HG03108 (cell line): ENCODE data around the gene GALNT14.

ENCODE experiments used
- ATAC-seq: cut with Tn5 transposase; IDR thresholded peaks from one replicate; pipeline ENCODE4 v1.9.1; 2021; ENCODE audit warnings: moderate library complexity; ENCODE audit not compliant: unreplicated experiment

The GALNT14 gene

DNA sequence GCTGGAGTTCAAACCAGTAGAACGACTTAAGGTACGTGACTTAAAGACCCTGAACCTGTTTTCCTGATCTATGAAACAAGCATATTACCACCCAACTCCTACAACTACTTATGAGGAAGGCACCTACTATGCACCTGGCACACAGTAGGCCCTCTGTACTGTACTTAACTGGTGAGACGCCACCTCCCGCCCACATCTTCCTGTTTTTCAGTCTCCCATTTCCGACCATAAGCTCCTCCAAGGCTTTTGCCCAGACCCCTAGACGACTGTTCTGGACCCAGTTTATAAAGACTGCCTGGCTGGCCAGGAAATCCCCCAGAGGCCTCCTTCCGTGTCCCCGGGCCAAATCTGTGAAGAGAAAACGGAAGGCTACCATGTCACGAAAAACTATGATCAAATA is 1.5 kb downstream of the GALNT14 start:
- ATAC-seq = no peak

DNA sequence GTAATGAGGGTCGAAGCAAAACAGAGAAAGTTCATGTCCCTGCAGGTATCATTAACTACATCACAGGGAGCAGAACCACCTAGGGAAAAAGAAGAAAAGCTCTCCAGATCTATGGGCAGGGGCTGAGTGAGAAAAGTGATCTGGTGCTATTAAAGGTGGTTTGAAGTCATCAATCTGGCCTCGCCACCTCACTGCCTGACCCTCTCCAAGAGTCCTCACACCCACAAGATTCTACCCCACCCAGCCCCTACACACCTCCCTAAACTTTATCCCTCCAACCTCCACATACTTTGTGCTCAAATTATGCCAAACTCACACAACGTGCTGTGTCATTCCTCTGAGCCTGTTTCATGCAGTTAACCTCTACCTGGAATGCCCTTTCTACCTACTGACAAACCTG is 2.2 kb downstream of the GALNT14 start:
- ATAC-seq = no peak

DNA sequence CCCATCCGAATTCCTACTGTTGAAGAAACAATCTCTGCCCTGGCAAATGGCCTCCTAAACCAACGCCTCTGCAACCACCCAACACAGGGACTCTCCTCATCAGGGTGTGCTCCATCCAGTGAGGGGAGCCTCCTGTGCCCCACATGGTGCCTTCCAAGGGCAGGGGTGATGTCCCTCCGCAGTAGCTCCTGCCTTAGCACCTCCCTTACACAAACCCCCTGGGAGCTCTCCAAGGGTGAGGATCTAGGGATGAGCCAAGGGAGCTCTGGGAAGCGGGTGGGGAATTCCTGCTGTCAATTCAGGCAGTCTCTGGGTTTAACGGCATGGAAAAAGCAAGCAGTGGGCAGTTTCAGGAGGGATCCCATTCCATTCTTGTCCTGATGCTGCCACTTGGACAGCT is 3.8 kb downstream of the GALNT14 start:
- no peak for ATAC-seq

DNA sequence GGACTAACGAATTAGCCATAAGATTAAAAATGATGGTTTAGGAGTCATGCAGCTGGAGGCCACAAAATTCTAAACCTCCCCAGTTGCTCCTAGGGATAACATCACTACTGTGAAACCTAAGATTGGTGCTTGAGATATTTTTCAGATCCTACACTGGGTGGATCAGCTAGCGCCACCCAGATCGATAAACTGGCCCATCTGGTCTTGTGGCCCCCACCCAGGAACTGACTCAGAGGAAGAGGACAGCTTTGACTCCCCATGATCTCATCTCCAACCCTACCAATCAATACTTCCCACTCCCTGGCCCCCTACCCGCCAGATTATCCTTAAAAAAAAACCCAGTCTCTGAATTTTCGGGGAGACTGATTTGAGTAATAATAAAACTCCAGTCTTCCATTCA is 5.5 kb downstream of the GALNT14 start:
- no peak for ATAC-seq

DNA sequence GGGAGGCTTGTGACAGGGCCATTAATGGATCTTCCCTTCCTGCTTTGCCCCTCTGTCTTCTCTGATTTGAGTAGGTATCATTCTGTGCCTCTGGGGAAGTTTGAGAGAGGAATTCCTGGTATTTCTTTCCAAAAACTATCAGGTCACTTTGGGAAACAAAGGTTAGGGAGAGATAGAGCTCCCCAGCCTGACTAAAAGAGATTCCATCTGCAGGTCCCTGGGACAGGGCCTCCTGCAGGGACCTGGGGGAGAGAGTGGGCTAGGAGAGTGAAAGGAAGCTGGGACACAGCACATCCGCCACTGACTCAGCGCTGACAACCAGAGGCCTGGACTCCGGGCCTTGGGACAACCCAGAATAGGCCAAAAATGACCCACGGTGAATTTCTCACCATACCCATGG is 6.4 kb downstream of the GALNT14 start:
- no peak for ATAC-seq

DNA sequence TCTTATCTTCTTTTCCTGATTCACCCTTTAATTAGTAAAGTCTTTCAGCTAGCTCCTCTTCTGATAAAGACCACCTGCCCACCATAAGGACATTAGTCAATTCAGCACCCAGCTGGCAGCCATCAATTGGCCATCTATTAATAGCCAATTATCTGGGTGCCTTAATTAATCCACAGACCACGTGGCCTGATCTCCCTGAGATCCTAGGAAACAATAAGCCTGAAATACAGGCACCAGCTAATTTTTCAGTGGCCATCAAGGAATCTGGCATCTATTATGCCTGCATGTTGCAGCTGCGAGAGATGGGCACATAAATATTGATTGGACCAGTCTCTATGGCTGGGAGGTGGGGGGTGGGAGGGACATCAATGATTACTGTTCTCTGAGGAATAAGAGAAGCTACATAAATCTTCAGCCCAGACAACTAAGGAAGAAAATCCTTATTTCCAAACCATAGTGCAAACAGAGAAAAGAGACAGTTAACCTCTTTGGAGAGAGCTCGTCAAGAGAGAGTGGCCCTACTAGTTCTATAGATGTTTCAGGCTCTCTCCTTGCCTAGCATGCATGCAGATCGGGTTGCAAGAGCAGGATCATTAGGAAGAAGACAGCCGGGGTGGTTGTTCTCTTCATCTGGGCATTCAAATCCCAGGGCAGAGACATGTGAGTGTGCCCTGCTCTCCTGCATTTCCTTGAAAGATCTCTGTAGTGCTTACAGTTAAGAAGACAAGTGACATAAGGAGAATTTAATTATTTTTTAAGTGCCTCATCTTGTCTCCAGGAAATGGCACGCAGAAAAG is 8.7 kb downstream of the GALNT14 start:
- ATAC-seq = no peak

DNA sequence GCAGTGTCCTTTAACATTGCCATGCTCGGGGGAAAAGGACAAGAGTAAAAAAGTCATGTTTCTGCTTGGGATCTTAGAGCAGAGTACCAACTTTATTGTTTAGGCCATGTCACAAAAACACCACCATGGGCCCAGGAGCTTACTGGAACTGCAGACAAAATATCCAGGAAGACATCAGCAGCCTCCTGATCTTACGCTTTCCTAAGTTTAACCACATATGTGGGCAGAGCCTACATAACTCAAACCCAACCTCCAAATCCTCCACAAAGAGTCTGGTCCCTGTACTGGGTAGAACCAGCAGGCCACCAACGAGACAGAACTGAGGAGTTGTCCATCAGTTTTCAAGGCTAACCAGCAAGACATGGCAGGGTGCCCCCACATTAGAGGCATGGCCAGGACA is 10.3 kb downstream of the GALNT14 start:
- no peak for ATAC-seq

DNA sequence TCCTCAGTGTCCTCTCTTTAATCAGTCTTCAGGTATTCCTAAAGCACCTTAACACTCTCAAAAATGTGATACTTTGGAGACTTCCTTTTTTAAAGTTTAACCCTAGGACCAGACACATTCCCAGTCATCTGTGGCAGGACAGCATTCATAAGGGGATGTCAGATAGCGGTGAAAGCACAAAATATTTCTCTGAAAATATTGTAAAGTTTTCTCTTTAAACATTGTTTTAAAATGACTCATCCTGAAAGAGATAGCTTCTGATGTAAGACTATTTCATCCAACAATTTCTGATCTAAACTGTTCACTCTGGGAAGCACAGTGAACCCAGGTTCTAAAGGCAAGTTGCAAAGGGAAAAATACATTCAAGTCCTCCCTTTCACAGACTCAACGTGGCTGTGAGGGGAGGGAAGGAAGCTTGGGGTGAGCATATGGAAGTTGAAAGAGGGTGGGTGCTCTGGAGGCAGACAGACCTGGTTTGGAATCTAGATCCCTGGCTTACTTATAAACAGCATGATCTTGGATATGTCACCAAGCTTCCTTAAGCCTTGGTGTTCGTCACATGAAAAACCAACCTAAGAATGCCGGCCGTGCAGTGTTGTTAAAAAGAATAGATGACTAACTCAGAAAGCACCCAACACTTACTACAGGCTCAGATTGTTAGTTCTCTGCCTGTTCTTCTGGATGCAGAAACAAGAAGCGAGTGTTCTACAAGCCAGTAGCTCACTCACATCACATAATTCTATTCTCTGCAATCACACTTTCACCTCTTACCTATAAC is 12.1 kb downstream of the GALNT14 start:
- no peak for ATAC-seq

DNA sequence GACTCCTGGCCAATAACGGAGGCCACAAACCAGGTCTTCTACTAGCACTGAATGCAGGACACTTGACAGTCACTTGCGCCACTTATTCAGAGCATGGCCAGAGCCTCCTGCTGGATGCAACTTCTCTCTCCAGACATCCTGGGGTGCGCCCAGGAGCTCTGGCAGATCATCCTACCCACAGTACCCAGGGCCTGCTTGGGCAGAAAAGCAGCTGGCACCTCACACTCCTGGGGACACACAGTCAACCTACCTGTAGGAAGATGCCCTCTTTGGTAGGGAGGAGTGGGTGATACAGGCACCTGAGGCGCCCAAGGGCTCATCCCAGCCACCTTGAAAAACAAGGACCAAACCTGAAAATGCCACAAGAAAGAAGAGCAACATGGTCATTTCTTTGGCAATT is 13.3 kb downstream of the GALNT14 start:
- no peak for ATAC-seq

DNA sequence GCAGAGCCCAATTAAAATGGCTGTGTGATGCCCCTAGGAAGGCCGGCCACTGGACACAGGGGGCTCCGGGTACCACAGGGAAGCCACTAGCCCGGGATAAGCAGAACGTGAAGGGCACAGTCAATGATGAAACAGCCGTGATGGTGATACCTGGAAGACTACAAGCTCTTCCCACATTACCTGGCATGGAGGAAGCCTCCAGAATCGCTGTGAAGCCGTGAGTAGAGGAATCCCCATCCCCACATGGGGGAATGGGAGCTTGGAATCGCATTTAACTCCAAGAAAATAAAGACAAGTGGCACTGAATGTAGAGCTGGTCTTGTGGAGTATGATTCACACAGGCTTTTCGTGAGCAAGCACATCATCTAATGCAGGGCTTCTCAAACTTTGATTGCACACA is 16.1 kb downstream of the GALNT14 start:
- no peak for ATAC-seq

DNA sequence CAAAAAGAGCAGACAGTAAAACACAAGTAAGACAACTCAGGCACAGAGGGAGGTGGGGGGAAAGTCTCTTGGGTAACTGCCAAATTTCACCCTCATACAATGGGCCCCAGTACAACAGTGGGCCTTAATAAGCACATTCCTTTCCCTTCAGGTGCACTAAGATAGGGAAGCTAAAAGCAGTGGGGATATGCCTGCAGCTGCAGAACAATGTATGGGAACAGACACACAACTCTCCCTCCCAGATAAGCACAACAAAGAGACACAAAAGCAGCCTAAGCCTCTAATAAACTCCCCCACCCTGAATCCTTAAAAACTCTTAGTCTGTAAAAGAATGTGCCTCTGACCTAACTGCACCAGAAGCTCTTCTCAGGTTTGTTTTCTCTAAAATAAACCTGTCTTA is 24.5 kb downstream of the GALNT14 start:
- no peak for ATAC-seq

DNA sequence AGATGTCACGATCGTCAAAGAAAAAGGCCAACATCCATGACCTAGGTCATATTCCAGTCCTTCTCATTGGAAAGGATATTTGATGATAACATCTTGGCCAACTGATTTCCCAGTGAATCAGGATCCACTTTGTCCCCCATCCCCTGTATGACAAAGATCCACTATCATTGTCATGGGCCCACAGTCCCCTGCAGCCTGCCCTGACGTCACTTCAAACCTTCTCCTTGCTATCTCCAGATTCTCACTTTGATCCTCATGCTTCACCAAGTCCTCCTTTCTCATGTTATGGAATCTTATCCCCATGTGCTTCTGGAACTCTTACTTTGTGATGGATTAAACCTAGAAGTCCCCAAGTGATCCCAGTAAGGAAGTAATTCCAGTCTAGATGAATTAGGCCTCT is 25.7 kb downstream of the GALNT14 start:
- no peak for ATAC-seq

DNA sequence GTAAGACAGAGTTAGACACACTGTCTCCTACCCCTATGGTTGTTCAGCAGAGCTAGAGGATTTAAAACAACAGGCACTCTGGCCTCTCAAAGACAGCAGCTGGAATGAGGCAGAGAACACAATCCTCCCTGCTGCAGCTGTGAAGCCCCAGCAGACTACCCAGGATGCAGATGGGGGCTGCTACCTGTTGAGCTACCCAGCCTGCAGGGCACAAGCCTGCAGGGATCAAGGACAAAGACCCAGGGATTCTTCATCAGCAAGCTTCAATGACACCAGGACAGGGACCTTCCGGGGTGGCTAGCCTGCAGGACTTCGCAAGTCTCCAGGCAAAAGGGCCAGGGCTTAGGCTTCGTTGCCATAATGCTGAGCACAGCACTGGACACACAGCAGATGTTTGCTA is 27.2 kb downstream of the GALNT14 start:
- no peak for ATAC-seq

DNA sequence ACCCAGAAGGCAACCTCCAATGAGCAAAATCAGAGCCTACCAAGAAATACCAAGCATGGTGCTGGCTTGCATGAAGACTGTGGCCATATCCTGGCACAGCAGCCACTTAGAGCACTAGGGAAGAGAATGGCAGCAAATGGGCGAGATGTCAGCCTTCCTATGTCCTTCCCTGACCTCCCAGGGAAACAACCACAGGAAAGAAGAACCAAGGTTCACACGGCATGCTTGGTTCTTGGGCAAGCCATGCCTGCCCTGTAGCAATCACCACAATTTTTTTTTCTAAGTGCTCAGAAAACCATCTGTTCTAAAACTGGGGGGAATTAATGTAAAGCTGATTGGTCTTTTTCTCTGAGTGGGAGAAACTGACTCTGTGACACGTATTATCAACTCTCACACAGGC is 27.8 kb downstream of the GALNT14 start:
- no peak for ATAC-seq

DNA sequence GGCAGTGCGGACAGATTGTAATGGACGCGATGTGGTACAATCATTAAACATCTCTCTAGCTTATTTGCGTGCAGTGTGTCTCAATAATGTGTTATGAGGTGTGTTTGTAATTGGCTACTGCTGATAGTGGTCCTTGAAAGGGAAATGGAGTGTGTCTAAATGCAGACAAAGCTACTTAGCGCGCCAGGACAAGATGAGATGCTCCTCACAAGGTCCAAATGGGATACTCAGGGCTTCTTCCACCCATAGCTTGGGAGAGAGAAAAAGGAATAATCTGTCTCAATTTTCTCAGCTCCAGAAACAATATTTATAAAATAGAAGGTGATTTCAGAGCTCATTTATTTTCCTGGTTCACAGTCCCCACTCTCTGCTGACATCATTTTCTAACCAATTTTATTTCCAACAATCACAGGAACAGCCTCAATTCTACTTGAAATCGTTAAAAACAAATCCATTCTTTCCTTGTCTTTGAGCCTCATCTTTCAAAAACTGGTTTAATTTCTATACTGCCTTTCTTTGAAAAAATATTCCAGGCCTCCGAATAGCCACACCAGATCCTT is 28.5 kb downstream of the GALNT14 start:
- no peak for ATAC-seq

DNA sequence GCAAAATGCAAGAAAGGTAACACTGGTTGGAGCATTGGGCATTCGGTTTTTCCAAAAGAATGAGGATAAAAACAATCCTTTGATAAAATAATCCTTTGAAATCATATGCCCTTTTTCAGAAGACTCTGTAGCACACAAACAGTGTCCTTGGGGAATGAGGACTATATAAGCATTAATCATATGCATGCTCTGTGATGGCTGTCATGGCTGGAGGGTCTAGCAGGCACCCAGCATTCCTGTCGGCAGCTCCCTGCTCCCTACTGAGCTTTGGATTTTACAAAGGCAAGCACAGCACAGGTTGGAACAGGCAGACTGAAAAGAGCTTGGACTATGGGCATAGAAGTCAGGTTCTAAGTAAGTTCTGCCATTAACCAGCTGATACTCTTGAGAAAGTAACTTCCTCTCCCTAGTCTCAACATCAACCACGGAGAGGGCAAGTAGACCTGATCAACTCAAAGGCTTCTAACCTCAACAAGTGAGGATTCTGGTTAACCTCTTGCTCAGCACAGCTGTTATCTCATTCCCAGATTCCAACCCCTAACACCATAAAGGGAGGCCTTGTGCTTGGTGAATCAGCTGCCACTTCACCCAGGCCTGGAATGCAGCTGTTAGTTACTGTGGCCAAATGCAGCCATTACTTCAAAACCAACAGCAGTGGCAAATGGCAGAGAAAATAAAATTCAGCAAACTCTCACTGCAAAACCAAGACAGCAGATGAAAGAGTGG is 29.5 kb downstream of the GALNT14 start:
- no peak for ATAC-seq

DNA sequence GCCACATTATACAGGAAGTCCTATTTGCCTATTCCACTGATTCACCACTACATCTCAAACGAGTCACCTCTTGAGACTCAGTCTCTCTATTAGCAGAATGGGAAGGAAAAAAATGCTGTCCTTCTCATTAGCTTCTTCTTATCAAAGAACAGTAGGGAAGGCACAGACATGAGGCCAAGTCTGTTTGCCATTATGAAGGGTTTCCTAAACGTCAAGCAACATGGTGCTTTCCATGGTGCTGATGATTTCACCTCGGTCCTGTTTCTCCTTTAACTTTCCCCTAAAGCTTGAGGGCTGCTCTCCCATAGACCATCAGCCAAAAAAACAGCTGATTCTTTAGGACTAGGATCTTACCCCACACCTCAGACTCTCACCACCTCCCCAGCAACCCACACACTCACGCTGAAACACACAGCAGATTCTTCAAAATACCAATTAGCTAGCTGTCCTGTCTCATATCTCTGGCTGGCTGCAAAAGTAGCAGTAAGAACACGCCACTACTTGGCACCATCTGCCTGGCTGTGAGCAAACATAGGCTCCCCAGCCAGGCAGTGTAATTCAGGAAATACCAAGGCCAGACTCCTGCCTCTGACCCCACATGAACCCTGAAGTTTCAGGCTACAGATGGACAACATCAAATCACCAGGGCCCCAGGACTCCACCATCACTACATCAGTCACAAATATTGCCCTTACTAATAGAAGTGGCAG is 30.5 kb downstream of the GALNT14 start:
- ATAC-seq = no peak

DNA sequence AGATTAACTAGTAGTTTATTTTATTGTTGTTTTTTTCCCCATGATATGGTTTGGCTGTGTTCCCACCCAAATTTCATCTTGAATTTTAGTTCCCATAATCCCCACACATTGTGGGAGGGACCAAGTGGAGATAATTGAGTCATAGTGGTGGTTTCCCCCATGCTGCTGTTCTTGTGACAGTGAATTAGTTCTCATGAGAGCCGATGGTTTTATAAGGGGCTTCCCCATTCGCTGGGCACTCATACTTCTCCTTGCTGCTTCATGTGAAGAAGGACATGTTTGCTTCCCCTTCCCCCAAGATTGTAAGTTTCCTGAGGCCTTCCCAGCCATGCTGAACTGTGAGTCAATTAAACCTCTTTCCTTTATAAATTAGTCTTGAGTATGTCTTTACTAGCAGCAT is 36.5 kb downstream of the GALNT14 start:
- no peak for ATAC-seq

DNA sequence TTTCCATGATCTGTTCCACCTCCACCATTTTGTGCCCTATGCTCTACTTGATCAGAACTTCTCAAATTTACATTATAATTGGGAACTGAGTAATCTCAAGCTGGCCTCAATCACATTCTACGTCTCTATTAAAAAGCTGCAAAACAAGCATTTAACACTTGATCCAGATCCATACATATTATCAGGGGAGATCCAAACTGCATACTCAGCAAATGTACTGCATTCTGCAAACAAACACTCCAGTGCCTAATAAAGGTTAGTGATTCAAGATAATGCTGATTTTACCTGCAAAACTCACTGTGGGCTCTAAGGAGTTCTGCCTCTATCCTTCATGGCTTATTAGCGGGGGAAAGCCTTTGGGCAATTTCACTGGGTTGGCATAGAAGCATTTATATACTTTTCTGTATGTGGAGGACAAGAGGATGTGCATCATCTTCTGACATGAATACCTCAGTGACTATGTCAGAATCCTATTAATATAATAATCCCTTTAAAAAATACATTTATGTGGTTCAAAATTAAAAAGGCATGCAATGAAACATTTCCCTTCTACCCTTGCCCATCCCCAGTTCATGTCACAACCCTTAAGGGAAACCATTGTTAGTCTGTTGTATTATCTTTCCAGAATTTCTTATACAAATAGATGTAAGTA is 40.2 kb downstream of the GALNT14 start:
- ATAC-seq = no peak

DNA sequence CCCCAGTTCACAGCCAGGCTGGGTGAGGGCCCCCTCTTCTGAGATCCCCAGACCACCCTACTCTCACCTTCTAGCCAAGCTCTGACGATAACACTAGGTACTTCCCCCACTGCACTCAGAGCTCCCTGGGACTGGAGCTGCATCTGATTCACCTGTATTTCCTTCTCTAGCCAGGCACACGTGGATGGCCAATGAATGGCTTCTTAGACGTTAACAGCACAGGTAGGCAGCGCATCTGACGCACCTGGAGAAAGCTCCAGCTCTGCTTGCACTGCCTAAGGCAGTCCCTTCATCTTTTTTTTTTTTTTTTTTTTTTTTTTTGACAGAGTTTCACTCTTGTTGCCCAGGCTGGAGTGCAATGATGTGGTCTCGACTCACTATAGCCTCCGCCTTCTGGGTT is 48.1 kb downstream of the GALNT14 start:
- ATAC-seq = no peak
